Measurements from ENCODE around the gene FUOM. TPM values are rescaled to one million over a fixed set of nuclear protein-coding genes. Genes with fewer than 3 reads are reported as not detected.

Gene FUOM
- total and polyA plus RNA-seq, 2 experiments from 2014 or later = 30.8 to 33.9 TPM

- Histone ChIP-seq H2AFZ (no peak overlapping the region), H3K27ac (ENCODE audit: low read depth) (no peak overlapping the region), H3K9me2 (ENCODE audit: insufficient read depth) (no peaks in the 10 kb centered on the region), H3K27me3 (ENCODE audit: insufficient read depth) (peaks cover 6% of the 10 kb centered on the region; the same call in 1 of the 2 replicates), H3K4me3 (no peak overlapping the region), H3K36me3 (ENCODE audit: insufficient read depth) (no peaks in the 10 kb centered on the region), H3K4me1 (ENCODE audit: insufficient read depth) (no peaks in the 10 kb centered on the region), H3F3A (replicated peaks; ENCODE audit: low read depth) (no peaks in the 10 kb centered on the region; the same call in 1 of the 2 replicates), H3K79me2 (replicated peaks; ENCODE audit: insufficient read depth) (no peaks in the 10 kb centered on the region), H3K4me2 (no peak overlapping the region), H4K20me1 (replicated peaks; ENCODE audit: insufficient read depth) (no peaks in the 10 kb centered on the region; the same call in 1 of the 2 replicates)
- H3K27me3 Mint-ChIP-seq (ENCODE audit: insufficient read depth, low read depth, poor library complexity) = peaks cover 6% of the 10 kb centered on the region
- ATAC-seq = no peak
- H3K9me3 Mint-ChIP-seq = no peaks in the 10 kb centered on the region
- peaks cover 44% of the 10 kb centered on the region for H3K36me3 Mint-ChIP-seq (ENCODE audit: low read depth)
- TF ChIP-seq JUNB (IDR thresholded peaks at IDR 0.05; ENCODE audit: unreplicated experiment) (no peak), ETS1 (IDR thresholded peaks at IDR 0.05) (no peak), ZNF114 (CRISPR knock-in tag; IDR thresholded peaks at IDR 0.05) (no peak), NANOG (IDR thresholded peaks at IDR 0.05; ENCODE audit: borderline replicate concordance) (no peak), POLR2AphosphoS5 (IDR thresholded peaks at IDR 0.05; ENCODE audit: low read depth) (no peak), REST (IDR thresholded peaks at IDR 0.05; ENCODE audit: unreplicated experiment) (no peak), ZNF462 (CRISPR knock-in tag; IDR thresholded peaks at IDR 0.05) (no peak)
- H3K4me3 Mint-ChIP-seq = no peak overlapping the region
- no peak for DNase-seq (ENCODE audit: low spot score)
- H3K27ac Mint-ChIP-seq = no peak overlapping the region
- H3K4me1 Mint-ChIP-seq = no peaks in the 10 kb centered on the region
Observed at GRCh38 chr10:133361773-133362441, 4.1 kb upstream of the FUOM start.

All from GM23338 (cell line).